Measurements from ENCODE around the gene BTAF1. TPM values are rescaled to one million over a fixed set of nuclear protein-coding genes. Genes with fewer than 3 reads are reported as not detected.

The BTAF1 gene
- total RNA-seq, 1 experiment from 2014 or later = 33.8 TPM

- TF ChIP-seq, protein P1, sequence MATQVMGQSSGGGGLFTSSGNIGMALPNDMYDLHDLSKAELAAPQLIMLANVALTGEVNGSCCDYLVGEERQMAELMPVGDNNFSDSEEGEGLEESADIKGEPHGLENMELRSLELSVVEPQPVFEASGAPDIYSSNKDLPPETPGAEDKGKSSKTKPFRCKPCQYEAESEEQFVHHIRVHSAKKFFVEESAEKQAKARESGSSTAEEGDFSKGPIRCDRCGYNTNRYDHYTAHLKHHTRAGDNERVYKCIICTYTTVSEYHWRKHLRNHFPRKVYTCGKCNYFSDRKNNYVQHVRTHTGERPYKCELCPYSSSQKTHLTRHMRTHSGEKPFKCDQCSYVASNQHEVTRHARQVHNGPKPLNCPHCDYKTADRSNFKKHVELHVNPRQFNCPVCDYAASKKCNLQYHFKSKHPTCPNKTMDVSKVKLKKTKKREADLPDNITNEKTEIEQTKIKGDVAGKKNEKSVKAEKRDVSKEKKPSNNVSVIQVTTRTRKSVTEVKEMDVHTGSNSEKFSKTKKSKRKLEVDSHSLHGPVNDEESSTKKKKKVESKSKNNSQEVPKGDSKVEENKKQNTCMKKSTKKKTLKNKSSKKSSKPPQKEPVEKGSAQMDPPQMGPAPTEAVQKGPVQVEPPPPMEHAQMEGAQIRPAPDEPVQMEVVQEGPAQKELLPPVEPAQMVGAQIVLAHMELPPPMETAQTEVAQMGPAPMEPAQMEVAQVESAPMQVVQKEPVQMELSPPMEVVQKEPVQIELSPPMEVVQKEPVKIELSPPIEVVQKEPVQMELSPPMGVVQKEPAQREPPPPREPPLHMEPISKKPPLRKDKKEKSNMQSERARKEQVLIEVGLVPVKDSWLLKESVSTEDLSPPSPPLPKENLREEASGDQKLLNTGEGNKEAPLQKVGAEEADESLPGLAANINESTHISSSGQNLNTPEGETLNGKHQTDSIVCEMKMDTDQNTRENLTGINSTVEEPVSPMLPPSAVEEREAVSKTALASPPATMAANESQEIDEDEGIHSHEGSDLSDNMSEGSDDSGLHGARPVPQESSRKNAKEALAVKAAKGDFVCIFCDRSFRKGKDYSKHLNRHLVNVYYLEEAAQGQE (IDR thresholded peaks at IDR 0.05; ENCODE audit: insufficient read depth in 1 of 2, low read depth in 2 of 2, low read length in 1 of 2) = no peak
- TF ChIP-seq TCF7L2 (IDR thresholded peaks at IDR 0.05; ENCODE audit: low read depth, low read length) = no peak
- no peak for TF ChIP-seq CTCF (IDR thresholded peaks at IDR 0.05)
- TF ChIP-seq POLR2AphosphoS5 (IDR thresholded peaks at IDR 0.05; ENCODE audit: low read depth, low read length) = no peak
- no peak for TF ChIP-seq SIN3A (IDR thresholded peaks at IDR 0.05; ENCODE audit: borderline replicate concordance, insufficient read depth, low read depth, low read length)
- BruUV-seq (replicated peaks) = no TSS peak
- Histone ChIP-seq H3K36me3 (ENCODE audit: control insufficient read depth, insufficient read depth, low read length) (peaks cover 4% of the 10 kb centered on the region; the same call in 1 of the 2 replicates), H3K27me3 (ENCODE audit: control insufficient read depth, insufficient read depth, low read length) (no peaks in the 10 kb centered on the region), H3K27ac (ENCODE audit: low read length) (no peak overlapping the region), H3K9me3 (ENCODE audit: control insufficient read depth, insufficient read depth, low read depth, low read length) (no peaks in the 10 kb centered on the region), H3K4me1 (ENCODE audit: control insufficient read depth, insufficient read depth, low read length) (no peaks in the 10 kb centered on the region), H3K4me3 (ENCODE audit: low read depth in 2 of 2, low read length in 2 of 2) (no peak overlapping the region)
- DNase-seq (ENCODE audit: low read depth, low spot score) (no peak), ATAC-seq (no peak)
- in situ Hi-C loops (cut with HindIII; ENCODE audit: low pct_unique_long_range_greater_than_20kb, low sequenced_read_pairs) (no loop called here), intact Hi-C loops (cut with micrococcal nuclease; ENCODE audit: unreplicated experiment) (no loop called here)
- POLR2A ChIA-PET = no interaction called here
- CTCF ChIA-PET = no interaction called here
Measured at GRCh38 chr10:92005978-92006377, 82.4 kb downstream of the BTAF1 start.

- H3K36me3 ChIP-seq (ENCODE audit: control insufficient read depth, insufficient read depth, low read length) = peaks cover 4% of the 10 kb centered on the region; the same call in 1 of the 2 replicates
- TF ChIP-seq SIN3A (IDR thresholded peaks at IDR 0.05; ENCODE audit: borderline replicate concordance, insufficient read depth, low read depth, low read length) (no peak), CTCF (IDR thresholded peaks at IDR 0.05) (0 out of 2 replicates have a peak, but pooled peaks have one; percentile 3)
- TF ChIP-seq, protein P1 (IDR thresholded peaks at IDR 0.05; ENCODE audit: insufficient read depth in 1 of 2, low read depth in 2 of 2, low read length in 1 of 2) = no peak
- intact Hi-C loops (cut with micrococcal nuclease; ENCODE audit: unreplicated experiment) (no loop called here), in situ Hi-C loops (cut with HindIII; ENCODE audit: low pct_unique_long_range_greater_than_20kb, low sequenced_read_pairs) (no loop called here)
- H3K27me3 ChIP-seq (ENCODE audit: control insufficient read depth, insufficient read depth, low read length) = no peaks in the 10 kb centered on the region
- peaks cover 3% of the 10 kb centered on the region; the same call in 1 of the 2 replicates for H3K4me1 ChIP-seq (ENCODE audit: control insufficient read depth, insufficient read depth, low read length)
- no peak for ATAC-seq
- DNase-seq (ENCODE audit: low read depth, low spot score) = no peak
- no TSS peak for BruUV-seq (replicated peaks)
- H3K9me3 ChIP-seq (ENCODE audit: control insufficient read depth, insufficient read depth, low read depth, low read length) = no peaks in the 10 kb centered on the region
- H3K27ac ChIP-seq (ENCODE audit: low read length) = no peak overlapping the region
- POLR2A ChIA-PET = no interaction called here
- H3K4me3 ChIP-seq (ENCODE audit: low read depth in 2 of 2, low read length in 2 of 2) = no peak overlapping the region
- CTCF ChIA-PET = interaction anchor here (0.6 kb wide), 1 partner anchor 8 kb away, joined by 3 read pairs; no protein-coding TSS in a partner anchor
Measured at GRCh38 chr10:92009445-92009844, 85.9 kb downstream of the BTAF1 start.

Data from Panc1 (cell line).